IMR-90 (cell line): ENCODE data around the gene CWF19L2. TPM values are rescaled to one million over a fixed set of nuclear protein-coding genes. Genes with fewer than 3 reads are reported as not detected.

Experiments
- ATAC-seq: fragments of 200-7000 bp; cut with Tn5 transposase; 2 replicates; pipeline ENCODE4 v1.9.1; 2020; ENCODE audit warnings: low read depth, mild to moderate bottlenecking, moderate library complexity
- BruUV-seq: library from RNA; stranded (reverse); fragments of 400-500 nt; replicated peaks from 2 replicates; lab custom pipeline; 2021; lab: Mats Ljungman, UMichigan
- CTCF ChIA-PET: fragments of 300-600 bp; formaldehyde crosslinking; extraction: SDS; loops from one replicate; lab custom pipeline; 2021; ENCODE audit warnings: antibody characterized with exemption; lab: Yijun Ruan, JAX
- POLR2A ChIA-PET: fragments of 300-600 bp; sonication (Branson Sonifier 250); formaldehyde crosslinking; loops from one replicate; lab custom pipeline; 2022; ENCODE audit warnings: antibody characterized with exemption; ENCODE audit not compliant: unreplicated experiment; lab: Charles Lee
- DNase-seq: peaks from one replicate; pipeline ENCODE4 v3.0.0; 2013
- H2AFZ ChIP-seq: replicated peaks from 2 replicates; pipeline ENCODE3; 2013; ENCODE audit warnings: low read length, mild to moderate bottlenecking; ENCODE audit not compliant: poor library complexity
- H2AK5ac ChIP-seq: 2 replicates; pipeline ENCODE4 v1.6.1; 2013; ENCODE audit warnings: low read depth, low read length, inconsistent platforms
- H2AK9ac ChIP-seq: replicated peaks from 2 replicates; pipeline ENCODE3; 2013; ENCODE audit warnings: mild to moderate bottlenecking, low read depth, low read length, moderate library complexity; ENCODE audit not compliant: poor library complexity
- H2BK120ac ChIP-seq: 2 replicates; pipeline ENCODE4 v1.6.1; 2013; ENCODE audit warnings: low read depth, low read length, inconsistent platforms
- H2BK15ac ChIP-seq: 3 replicates; pipeline ENCODE4 v1.6.1; 2013; ENCODE audit warnings: low read depth, low read length, inconsistent platforms
- H2BK20ac ChIP-seq: 2 replicates; pipeline ENCODE4 v1.6.1; 2013; ENCODE audit warnings: low read depth, mild to moderate bottlenecking, inconsistent platforms, low read length, moderate library complexity
- H2BK5ac ChIP-seq: 2 replicates; pipeline ENCODE4 v1.6.1; 2013; ENCODE audit warnings: mild to moderate bottlenecking, low read depth, low read length, inconsistent platforms; ENCODE audit not compliant: poor library complexity, severe bottlenecking
- H3K14ac ChIP-seq: replicated peaks from 2 replicates; pipeline ENCODE4 v1.6.1; 2013; ENCODE audit warnings: low read depth, low read length, inconsistent platforms
- H3K18ac ChIP-seq: 2 replicates; pipeline ENCODE4 v1.6.1; 2013; ENCODE audit warnings: low read depth, low read length, control low read depth
- H3K23ac ChIP-seq: 2 replicates; pipeline ENCODE4 v1.6.1; 2013; ENCODE audit warnings: low read depth, low read length, inconsistent platforms
- H3K27ac ChIP-seq: 2 replicates; pipeline ENCODE4 v1.5.1; 2013; ENCODE audit warnings: mild to moderate bottlenecking, control low read depth, low read length; ENCODE audit not compliant: insufficient read depth
- H3K27me3 ChIP-seq: 2 replicates; pipeline ENCODE4 v1.6.1; 2013; ENCODE audit warnings: low read length; ENCODE audit not compliant: control insufficient read depth, insufficient read depth
- H3K36me3 ChIP-seq: 2 replicates; pipeline ENCODE4 v1.6.1; 2013; ENCODE audit warnings: low read length, mixed read lengths; ENCODE audit not compliant: control insufficient read depth, insufficient read depth
- H3K4ac ChIP-seq: 2 replicates; pipeline ENCODE4 v1.6.1; 2013; ENCODE audit warnings: low read depth, low read length, inconsistent platforms
- H3K4me1 ChIP-seq: 2 replicates; pipeline ENCODE4 v1.6.1; 2013; ENCODE audit warnings: low read length, mixed read lengths; ENCODE audit not compliant: control insufficient read depth, insufficient read depth
- H3K4me2 ChIP-seq: 2 replicates; pipeline ENCODE4 v1.6.1; 2013; ENCODE audit warnings: low read depth, mild to moderate bottlenecking, control low read depth, low read length, moderate library complexity
- H3K4me3 ChIP-seq: 2 replicates; pipeline ENCODE4 v1.5.1; 2013; ENCODE audit warnings: low read depth, mild to moderate bottlenecking, control low read depth, low read length, moderate library complexity; ENCODE audit not compliant: insufficient read depth
- H3K56ac ChIP-seq: 2 replicates; pipeline ENCODE4 v1.6.1; 2013; ENCODE audit warnings: low read length, inconsistent platforms; ENCODE audit not compliant: insufficient read depth; ENCODE audit errors: extremely low read depth
- H3K79me1 ChIP-seq, 2 experiments: 2 replicates each; pipeline ENCODE4 v1.6.1; 2013; ENCODE audit warnings: low read length in 2 of 2, inconsistent platforms in 1 of 2, low read depth in 1 of 2
- H3K9ac ChIP-seq: 2 replicates; pipeline ENCODE4 v1.6.1; 2013; ENCODE audit warnings: low read depth, low read length, control low read depth
- H3K9me1 ChIP-seq: 2 replicates; pipeline ENCODE4 v1.6.1; 2013; ENCODE audit warnings: low read length, inconsistent platforms; ENCODE audit not compliant: insufficient read depth
- H3K9me3 ChIP-seq: 2 replicates; pipeline ENCODE4 v1.6.1; 2013; ENCODE audit warnings: low read length; ENCODE audit not compliant: control insufficient read depth, insufficient read depth
- H4K20me1 ChIP-seq: 2 replicates; pipeline ENCODE4 v1.6.1; 2013; ENCODE audit warnings: low read length, inconsistent platforms; ENCODE audit not compliant: insufficient read depth
- H4K5ac ChIP-seq: 2 replicates; pipeline ENCODE4 v1.6.1; 2013; ENCODE audit warnings: mild to moderate bottlenecking, low read depth, low read length, control low read depth
- H4K8ac ChIP-seq, 2 experiments: 2 replicates each; pipeline ENCODE4 v1.6.1; 2013; ENCODE audit warnings: low read depth in 2 of 2, low read length in 2 of 2, control low read depth in 1 of 2, inconsistent platforms in 1 of 2
- H4K91ac ChIP-seq: 2 replicates; pipeline ENCODE4 v1.6.1; 2013; ENCODE audit warnings: low read depth, low read length, inconsistent platforms; ENCODE audit not compliant: insufficient read depth
- RFX5 ChIP-seq: IDR thresholded peaks from 2 replicates; pipeline ENCODE4 v1.8.0; 2012; ENCODE audit warnings: low read depth, mild to moderate bottlenecking, low read length, moderate library complexity
- USF2 ChIP-seq: fragments of 150-350 bp; IDR thresholded peaks from 2 replicates; pipeline ENCODE4 v1.6.1; 2017; ENCODE audit warnings: mild to moderate bottlenecking, antibody characterized with exemption, low read length, low read depth
- WGBS, 2 experiments: methylation state at CpG; one replicate each; pipeline versions ENCODE4 v1.1.5 to v1.1.7; 2013; ENCODE audit warnings: missing lambda C conversion rate in 2 of 2; ENCODE audit not compliant: insufficient read length in 1 of 2; ENCODE audit errors: extremely low coverage in 2 of 2; 5-methylcytosine and 5-hydroxymethylcytosine counted together
- dilution Hi-C: fragments of 300-500 bp; cut with HindIII; formaldehyde crosslinking; loops from one replicate; pipeline ENCODE4 v1.14.3; 2018; ENCODE audit warnings: low sequenced_read_pairs; ENCODE audit not compliant: unreplicated experiment
- in situ Hi-C: fragments of 300-500 bp; cut with MboI; formaldehyde crosslinking; loops from 3 replicates; pipeline ENCODE4 v1.14.3; 2019; ENCODE audit warnings: low sequenced_read_pairs, inconsistent platforms, mixed read lengths
- intact Hi-C: fragments of 100-400 bp; cut with micrococcal nuclease; formaldehyde crosslinking; loops from 2 replicates; pipeline ENCODE4 v1.10.0; 2022
- polyA plus RNA-seq, 3 experiments: library from polyadenylated mRNA; depleted of rRNA; stranded (reverse); fragments of >200 nt; gene quantifications; 2 replicates each; pipeline ENCODE4 v1.2.3, GENCODE V29; 2012; ENCODE audit warnings: low replicate concordance in 1 of 3
- total RNA-seq: library from RNA; depleted of rRNA; stranded (reverse); fragments of >200 nt; gene quantifications from 2 replicates; pipeline ENCODE4 v1.2.3, GENCODE V29; 2012

CWF19L2 gene
- total and polyA plus RNA-seq, 2 of the 4 experiments (the other 2 are of a cell fraction), result 1.7 to 3.8 TPM

- Histone ChIP-seq H2BK120ac (no peak overlapping the region), H3K9me3 (no peaks in the 10 kb centered on the region), H3K4me3 (no peak overlapping the region), H3K9ac (no peak overlapping the region), H3K4me2 (no peak overlapping the region), H2BK20ac (no peak overlapping the region), H3K14ac (no peak overlapping the region), H3K18ac (no peak overlapping the region), H4K20me1 (no peaks in the 10 kb centered on the region), H2BK5ac (no peak overlapping the region), H4K91ac (no peak overlapping the region), H2AK9ac (no peak overlapping the region), H2AK5ac (no peak overlapping the region), H3K9me1 (no peaks in the 10 kb centered on the region), H3K79me1 (no peaks in the 10 kb centered on the region), H3K56ac (no peak overlapping the region), H3K36me3 (no peaks in the 10 kb centered on the region), H2AFZ (no peak overlapping the region), H3K4me1 (no peaks in the 10 kb centered on the region), H4K8ac (no peak overlapping the region), H3K23ac (no peak overlapping the region), H3K27me3 (peaks cover 5% of the 10 kb centered on the region; the same call in 1 of the 2 replicates), H4K5ac (no peak overlapping the region), H2BK15ac (no peak overlapping the region), H3K4ac (no peak overlapping the region), H3K27ac (no peak overlapping the region)
- peak; percentile 35 for DNase-seq
- dilution Hi-C loops (no loop called here), intact Hi-C loops (no loop called here), in situ Hi-C loops (no loop called here)
- TF ChIP-seq RFX5 (no peak), USF2 (no peak)
- ATAC-seq, result no peak
- ChIA-PET POLR2A (no interaction called here), CTCF (no interaction called here)
- BruUV-seq, result no TSS peak
- WGBS, 2 experiments, result no CpG with 5 or more reads among the region's 3 CpGs
Measured at GRCh38 chr11:107468596-107468995, 11.0 kb upstream of the CWF19L2 start.
